CD4-positive, CD25-positive, alpha-beta regulatory T cell (primary cell): ENCODE measurements around the gene NUMB. TPM values are rescaled to one million over a fixed set of nuclear protein-coding genes. Genes with fewer than 3 reads are reported as not detected.
"Not testable (repeated sequence)": the region's sequence is repeated elsewhere in the genome, so short reads cannot be mapped to it uniquely, and the experiment has no call there.

ENCODE experiments used
- ATAC-seq, 2 donors: fragments of 150-1000 bp; cut with Tn5 transposase; one replicate each; pipeline ENCODE4 v1.10.0; 2021; ENCODE audit warnings: low read depth in 2 of 2, moderate number of reproducible peaks in 2 of 2, moderate library complexity in 1 of 2
- DNase-seq, 3 donors: peaks; one replicate each; pipeline versions ENCODE4 v3.0.0 to v3.0.0-alpha.2; 2012 to 2022; ENCODE audit warnings: mixed read lengths in 1 of 3
- H3K27ac ChIP-seq: one replicate; pipeline ENCODE4 v1.7.0; 2013; ENCODE audit warnings: mild to moderate bottlenecking, low read length; ENCODE audit not compliant: insufficient read depth, poor library complexity, severe bottlenecking
- H3K27me3 ChIP-seq: one replicate; pipeline ENCODE4 v1.7.0; 2013; ENCODE audit warnings: low read length; ENCODE audit not compliant: control insufficient read depth, insufficient read depth
- H3K36me3 ChIP-seq: one replicate; pipeline ENCODE4 v1.7.0; 2013; ENCODE audit warnings: mild to moderate bottlenecking, low read length, moderate library complexity; ENCODE audit not compliant: control insufficient read depth, insufficient read depth
- H3K4me1 ChIP-seq: 2 replicates; pipeline ENCODE4 v1.7.0; 2013; ENCODE audit warnings: mild to moderate bottlenecking, low read length; ENCODE audit not compliant: insufficient read depth, control insufficient read depth, poor library complexity, severe bottlenecking
- H3K4me3 ChIP-seq: one replicate; pipeline ENCODE4 v1.7.0; 2013; ENCODE audit warnings: low read depth, mild to moderate bottlenecking, low read length, moderate library complexity
- H3K9me3 ChIP-seq, 2 experiments: 1 replicate in 1 of 2; 2 replicates in 1 of 2; pipeline ENCODE4 v1.7.0; 2013; ENCODE audit warnings: low read length in 2 of 2, mild to moderate bottlenecking in 1 of 2, moderate library complexity in 1 of 2; ENCODE audit not compliant: control insufficient read depth in 2 of 2
- H3K27ac Mint-ChIP-seq, 3 donors: one replicate each; pipeline ENCODE4 v1.8.0; 2020 to 2022; ENCODE audit warnings: mild to moderate bottlenecking in 3 of 3, mixed read lengths in 3 of 3, moderate library complexity in 2 of 3
- H3K27me3 Mint-ChIP-seq: one replicate; pipeline ENCODE4 v1.8.0; 2022; ENCODE audit warnings: mild to moderate bottlenecking, mixed read lengths
- H3K36me3 Mint-ChIP-seq: one replicate; pipeline ENCODE4 v1.8.0; 2020; ENCODE audit warnings: mixed read lengths
- H3K4me1 Mint-ChIP-seq, 4 donors: one replicate each; pipeline ENCODE4 v1.8.0; 2020 to 2022; ENCODE audit warnings: mixed read lengths in 4 of 4, mild to moderate bottlenecking in 1 of 4
- H3K4me3 Mint-ChIP-seq, 4 donors: one replicate each; pipeline ENCODE4 v1.8.0; 2020 to 2022; ENCODE audit warnings: mild to moderate bottlenecking in 4 of 4, mixed read lengths in 4 of 4, moderate library complexity in 3 of 4
- H3K9me3 Mint-ChIP-seq, 7 donors: one replicate each; pipeline ENCODE4 v1.8.0; 2020 to 2022; ENCODE audit warnings: mixed read lengths in 7 of 7, mild to moderate bottlenecking in 3 of 7, moderate library complexity in 2 of 7
- polyA plus RNA-seq, 4 donors: library from polyadenylated mRNA; unstranded; fragments of 300-500 nt; fragmentation: Illumina TruSeq; gene quantifications; one replicate each; pipeline ENCODE4 v1.2.3, GENCODE V29; 2021
- total RNA-seq: library from RNA; stranded (reverse); gene quantifications from one replicate; pipeline ENCODE4 v1.2.3, GENCODE V29; 2022

NUMB gene
- total and polyA plus RNA-seq, 5 donors from 2014 or later = 28.8 to 53.2 (median 32.9) TPM

DNA sequence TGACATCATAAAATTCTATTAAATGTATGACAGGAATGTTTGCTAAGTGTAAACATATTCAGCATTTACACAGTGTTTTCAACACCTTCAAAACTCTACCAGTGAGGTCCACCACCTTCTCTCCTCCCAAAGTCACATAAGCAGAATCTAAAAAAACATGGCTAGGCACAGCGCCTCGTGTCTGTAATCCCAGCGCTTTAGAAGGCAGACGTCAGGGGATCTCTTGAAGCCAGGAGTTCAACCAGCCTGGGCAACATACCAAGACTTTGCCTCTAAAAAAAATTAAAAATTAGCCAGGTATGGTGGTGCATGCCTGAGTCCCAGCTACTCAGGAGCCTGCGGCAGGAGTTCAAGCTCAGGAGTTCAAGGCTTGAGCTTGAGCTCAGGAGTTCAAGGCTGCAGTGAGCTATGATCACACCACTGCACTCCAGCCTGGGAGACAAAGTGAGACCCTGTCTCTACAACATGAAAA lies 30.0 kb downstream of the NUMB start:
- Histone ChIP-seq H3K27me3 (no peaks in the 10 kb centered on the region), H3K36me3 (no peaks in the 10 kb centered on the region), H3K9me3 (no peaks in the 10 kb centered on the region), H3K4me1 (no peaks in the 10 kb centered on the region), H3K4me3 (no peak overlapping the region), H3K27ac (no peak overlapping the region)
- peak overlapping the region in 1 of 3 donors; percentile 42 for H3K27ac Mint-ChIP-seq
- H3K9me3 Mint-ChIP-seq = no peaks in the 10 kb centered on the region
- H3K4me1 Mint-ChIP-seq = peaks cover 15 to 41% (median 30%) of the 10 kb centered on the region in 4 donors
- ATAC-seq = no peak
- H3K36me3 Mint-ChIP-seq = no peaks in the 10 kb centered on the region
- H3K4me3 Mint-ChIP-seq = no peak overlapping the region
- H3K27me3 Mint-ChIP-seq = no peaks in the 10 kb centered on the region
- DNase-seq = no peak

DNA sequence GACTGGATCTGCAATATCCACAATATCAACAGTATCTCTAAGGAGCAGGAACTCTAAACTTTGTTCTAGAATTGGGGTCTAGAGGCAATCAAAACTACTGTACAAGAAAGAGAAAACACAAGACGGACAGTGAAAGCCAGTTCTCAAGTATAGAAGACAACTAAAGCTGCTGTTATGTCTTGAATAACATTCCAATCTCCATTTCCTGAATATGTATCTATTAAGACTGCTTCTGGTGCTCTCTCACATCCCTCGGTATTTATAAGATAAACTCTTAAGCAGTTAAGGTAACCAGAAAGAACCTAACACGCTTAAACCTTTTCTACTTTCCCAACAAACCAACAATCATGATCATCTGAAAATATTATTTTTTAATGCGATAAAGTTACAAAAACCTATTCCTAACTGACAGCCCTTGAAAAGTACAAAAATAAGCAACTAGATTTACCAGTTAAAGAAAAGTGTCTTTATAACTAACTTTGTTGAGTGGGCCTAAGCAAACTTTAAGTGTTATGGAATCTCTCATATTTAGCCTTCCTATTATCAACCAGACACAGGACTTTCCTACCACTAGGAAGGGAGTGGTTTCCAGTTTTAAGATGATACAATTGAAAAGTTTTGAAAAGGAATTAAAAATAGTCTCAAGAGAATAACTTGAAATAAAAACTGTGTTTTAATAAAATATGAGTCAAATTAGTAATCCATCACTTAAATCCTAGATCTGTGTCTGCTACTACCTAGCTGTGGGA lies 30.7 kb downstream of the NUMB start:
- H3K27ac ChIP-seq = no peak overlapping the region
- no peak overlapping the region for H3K4me3 Mint-ChIP-seq
- ATAC-seq (no peak), DNase-seq (no peak)
- peaks cover 4% of the 10 kb centered on the region for H3K36me3 Mint-ChIP-seq
- no peaks in the 10 kb centered on the region for H3K36me3 ChIP-seq
- no peaks in the 10 kb centered on the region for H3K9me3 Mint-ChIP-seq
- H3K27ac Mint-ChIP-seq = peak overlapping the region in 2 of 3 donors; percentile 42 to 89
- H3K27me3 Mint-ChIP-seq = no peaks in the 10 kb centered on the region
- H3K4me1 ChIP-seq = no peaks in the 10 kb centered on the region
- H3K27me3 ChIP-seq = no peaks in the 10 kb centered on the region
- peaks cover 17 to 39% (median 30%) of the 10 kb centered on the region in 4 donors for H3K4me1 Mint-ChIP-seq
- no peak overlapping the region for H3K4me3 ChIP-seq
- H3K9me3 ChIP-seq = no peaks in the 10 kb centered on the region

DNA sequence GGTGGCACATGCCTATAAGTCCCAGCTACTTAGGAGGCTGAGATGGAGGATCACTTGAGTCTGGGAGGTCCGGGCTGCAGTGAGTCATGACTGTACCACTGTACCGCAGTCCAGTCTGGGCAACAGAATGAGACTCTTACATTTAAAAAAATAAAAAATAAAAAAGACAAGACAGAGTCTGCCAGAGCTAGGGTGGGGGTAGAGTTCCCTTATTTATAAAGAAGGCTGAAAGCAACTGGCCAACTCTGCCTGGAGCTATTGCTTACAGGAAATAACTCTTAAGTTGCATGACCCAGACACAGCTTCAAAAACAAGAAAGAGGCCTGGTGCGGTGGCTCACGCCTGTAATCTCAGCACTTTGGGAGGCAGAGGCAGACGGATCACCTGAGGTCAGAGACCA lies 31.5 kb downstream of the NUMB start:
- no peaks in the 10 kb centered on the region for H3K27me3 ChIP-seq
- H3K27me3 Mint-ChIP-seq = no peaks in the 10 kb centered on the region
- H3K4me1 Mint-ChIP-seq = peaks cover 23 to 40% (median 31%) of the 10 kb centered on the region in 4 donors
- no peak overlapping the region for H3K4me3 Mint-ChIP-seq
- no peak overlapping the region for H3K27ac ChIP-seq
- H3K4me1 ChIP-seq = no peaks in the 10 kb centered on the region
- H3K9me3 Mint-ChIP-seq = no peaks in the 10 kb centered on the region
- H3K27ac Mint-ChIP-seq = no peak overlapping the region
- no peak overlapping the region for H3K4me3 ChIP-seq
- no peaks in the 10 kb centered on the region for H3K9me3 ChIP-seq
- ATAC-seq (no peak), DNase-seq (no peak)
- peaks cover 11% of the 10 kb centered on the region for H3K36me3 Mint-ChIP-seq
- peaks cover 7% of the 10 kb centered on the region for H3K36me3 ChIP-seq

DNA sequence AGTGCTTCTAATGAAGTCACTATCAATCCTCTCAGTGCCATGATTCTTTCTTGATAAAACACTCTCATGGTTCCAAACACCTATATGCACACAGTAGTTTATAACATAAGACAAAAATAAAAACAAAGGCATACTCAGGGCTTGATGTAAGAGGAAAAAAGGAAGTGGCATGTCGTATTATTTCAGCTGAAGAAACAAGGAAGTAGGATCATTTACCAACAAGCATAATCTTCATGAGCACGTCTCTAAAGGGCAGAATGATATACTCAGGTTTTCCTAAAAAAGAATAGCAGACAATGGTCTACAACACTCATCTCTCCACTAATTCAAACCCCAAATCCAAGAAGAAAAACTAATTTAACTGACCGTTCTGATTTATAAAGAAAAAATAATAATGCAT lies 33.9 kb downstream of the NUMB start:
- Histone ChIP-seq H3K27ac (no peak overlapping the region), H3K4me3 (no peak overlapping the region), H3K27me3 (no peaks in the 10 kb centered on the region), H3K36me3 (peaks cover 14% of the 10 kb centered on the region), H3K9me3 (no peaks in the 10 kb centered on the region), H3K4me1 (no peaks in the 10 kb centered on the region)
- ATAC-seq (no peak), DNase-seq (no peak)
- no peaks in the 10 kb centered on the region for H3K9me3 Mint-ChIP-seq
- H3K27ac Mint-ChIP-seq = peak overlapping the region in 2 of 3 donors; percentile 2 to 25
- H3K4me3 Mint-ChIP-seq = no peak overlapping the region
- H3K4me1 Mint-ChIP-seq = peaks cover 24 to 40% (median 33%) of the 10 kb centered on the region in 4 donors
- no peaks in the 10 kb centered on the region for H3K27me3 Mint-ChIP-seq
- H3K36me3 Mint-ChIP-seq = peaks cover 25% of the 10 kb centered on the region

DNA sequence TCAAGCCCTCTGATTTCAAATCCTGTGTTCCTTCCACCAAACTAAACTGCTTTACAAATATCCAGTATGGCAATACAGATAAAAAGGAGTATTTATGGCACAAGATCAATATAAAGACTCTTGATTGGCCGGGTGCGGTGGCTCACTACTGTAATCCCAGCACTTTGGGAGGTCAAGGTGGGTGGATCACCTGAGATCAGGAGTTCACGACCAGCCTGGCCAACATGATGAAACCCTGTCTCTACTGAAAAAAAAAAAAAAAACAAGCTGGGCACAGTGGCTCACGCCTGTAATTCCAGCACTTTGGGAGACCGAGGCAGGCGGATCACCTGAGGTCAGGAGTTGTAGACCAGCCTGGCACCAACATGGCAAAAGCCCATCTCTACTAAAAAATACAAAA lies 35.3 kb downstream of the NUMB start:
- H3K4me1 ChIP-seq, H3K9me3 Mint-ChIP-seq, H3K4me3 Mint-ChIP-seq, H3K27me3 Mint-ChIP-seq, H3K4me3 ChIP-seq, H3K27me3 ChIP-seq, DNase-seq, ATAC-seq, H3K9me3 ChIP-seq, H3K27ac ChIP-seq: not testable (repeated sequence)
- peaks cover 21 to 32% (median 28%) of the 10 kb centered on the region in 4 donors for H3K4me1 Mint-ChIP-seq
- peaks cover 27% of the 10 kb centered on the region for H3K36me3 Mint-ChIP-seq
- peak overlapping the region in 1 of 3 donors; percentile 23 for H3K27ac Mint-ChIP-seq
- H3K36me3 ChIP-seq = peaks cover 14% of the 10 kb centered on the region

DNA sequence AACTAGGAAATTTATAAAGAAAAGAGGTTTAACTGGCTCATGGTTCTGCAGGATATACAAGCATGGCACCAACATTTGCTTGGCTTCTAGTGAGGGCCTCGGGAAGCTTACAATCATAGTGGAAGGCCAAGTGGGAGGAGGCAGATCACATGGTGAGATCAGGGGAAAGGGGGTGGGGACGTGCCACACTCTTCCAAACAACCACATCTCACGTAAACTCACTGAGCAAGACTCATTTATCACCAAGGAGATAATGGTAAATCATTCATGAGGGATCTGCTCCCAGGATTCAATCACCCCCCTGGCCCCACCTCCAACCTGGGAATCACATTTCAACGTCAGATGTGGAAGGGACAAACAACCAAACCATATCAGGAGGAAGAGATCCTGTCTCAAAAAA lies 35.8 kb downstream of the NUMB start:
- no peaks in the 10 kb centered on the region for H3K9me3 Mint-ChIP-seq
- DNase-seq (no peak), ATAC-seq (no peak)
- Histone ChIP-seq H3K4me3 (no peak overlapping the region), H3K4me1 (no peaks in the 10 kb centered on the region), H3K36me3 (peaks cover 14% of the 10 kb centered on the region), H3K27ac (no peak overlapping the region), H3K27me3 (no peaks in the 10 kb centered on the region), H3K9me3 (no peaks in the 10 kb centered on the region)
- peaks cover 21 to 30% (median 28%) of the 10 kb centered on the region in 4 donors for H3K4me1 Mint-ChIP-seq
- peak overlapping the region in 1 of 3 donors; percentile 40 for H3K27ac Mint-ChIP-seq
- H3K36me3 Mint-ChIP-seq = peaks cover 29% of the 10 kb centered on the region
- H3K4me3 Mint-ChIP-seq = no peak overlapping the region
- H3K27me3 Mint-ChIP-seq = no peaks in the 10 kb centered on the region

DNA sequence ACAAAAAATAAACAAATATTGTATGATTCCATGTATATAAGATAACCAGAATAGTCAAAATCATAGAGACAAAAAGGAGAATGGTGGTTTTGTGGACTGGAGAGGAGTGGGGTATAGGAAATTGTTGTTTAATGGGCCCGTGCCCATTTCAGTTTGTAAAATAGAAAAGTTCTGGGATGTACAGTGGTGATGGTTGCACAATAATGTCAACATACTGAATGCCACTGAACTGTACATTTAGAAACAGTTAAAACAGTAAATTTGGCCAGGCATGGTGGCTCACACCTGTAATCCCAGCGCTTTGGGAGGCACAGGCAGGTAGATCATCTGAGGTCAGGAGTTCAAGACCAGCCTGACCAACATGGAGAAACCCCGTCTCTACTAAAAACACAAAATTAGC lies 40.1 kb downstream of the NUMB start:
- Mint-ChIP-seq H3K36me3 (peaks cover 29% of the 10 kb centered on the region), H3K4me1 (peaks cover 16 to 31% (median 23%) of the 10 kb centered on the region in 4 donors), H3K4me3 (no peak overlapping the region), H3K27me3 (no peaks in the 10 kb centered on the region), H3K27ac (no peak overlapping the region), H3K9me3 (no peaks in the 10 kb centered on the region)
- Histone ChIP-seq H3K9me3 (no peaks in the 10 kb centered on the region), H3K4me1 (no peaks in the 10 kb centered on the region), H3K36me3 (peaks cover 16% of the 10 kb centered on the region), H3K27me3 (no peaks in the 10 kb centered on the region), H3K4me3 (no peak overlapping the region), H3K27ac (no peak overlapping the region)
- no peak for ATAC-seq
- no peak for DNase-seq

DNA sequence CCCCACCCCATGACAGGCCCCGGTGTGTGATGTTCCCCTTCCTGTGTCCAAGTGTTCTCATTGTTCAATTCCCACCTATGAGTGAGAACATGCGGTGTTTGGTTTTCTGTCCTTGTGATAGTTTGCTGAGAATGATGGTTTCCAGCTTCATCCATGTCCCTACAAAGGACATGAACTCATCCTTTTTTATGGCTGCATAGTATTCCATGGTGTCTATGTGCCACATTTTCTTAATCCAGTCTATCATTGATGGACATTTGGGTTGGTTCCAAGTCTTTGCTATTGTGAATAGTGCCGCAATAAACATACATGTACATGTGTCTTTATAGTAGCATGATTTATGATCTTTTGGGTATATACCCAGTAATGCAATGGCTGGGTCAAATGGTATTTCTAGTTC lies 52.1 kb downstream of the NUMB start:
- H3K27me3 ChIP-seq, H3K36me3 ChIP-seq, H3K27ac Mint-ChIP-seq, H3K27me3 Mint-ChIP-seq, H3K9me3 Mint-ChIP-seq, H3K9me3 ChIP-seq, ATAC-seq, DNase-seq, H3K4me1 ChIP-seq, H3K27ac ChIP-seq, H3K4me3 Mint-ChIP-seq, H3K4me3 ChIP-seq: not testable (repeated sequence)
- peaks cover 4 to 22% (median 15%) of the 10 kb centered on the region in 4 donors for H3K4me1 Mint-ChIP-seq
- H3K36me3 Mint-ChIP-seq = peaks cover 38% of the 10 kb centered on the region
